NCI-H2107 treated with DMSO at 0.1 percent for 48 hours (cell line): ENCODE results near the gene AXIN2.
"Not testable (repeated sequence)": the region's sequence is repeated elsewhere in the genome, so short reads cannot be mapped to it uniquely, and the experiment has no call there.

Source experiments
- DNase-seq: peaks from one replicate; lab custom pipeline; 2025; ENCODE audit not compliant: unreplicated experiment; lab: John Stamatoyannopoulos, UW

Gene AXIN2

GRCh38 chr17:65487161-65487560, 74.3 kb downstream of the AXIN2 start:
- no peak for DNase-seq

GRCh38 chr17:65485388-65486299, 75.8 kb downstream of the AXIN2 start:
- no peak for DNase-seq

- DNase-seq = not testable (repeated sequence)
These were observed 77.0 kb downstream of the AXIN2 start for GRCh38 chr17:65484405-65484804.

DNA sequence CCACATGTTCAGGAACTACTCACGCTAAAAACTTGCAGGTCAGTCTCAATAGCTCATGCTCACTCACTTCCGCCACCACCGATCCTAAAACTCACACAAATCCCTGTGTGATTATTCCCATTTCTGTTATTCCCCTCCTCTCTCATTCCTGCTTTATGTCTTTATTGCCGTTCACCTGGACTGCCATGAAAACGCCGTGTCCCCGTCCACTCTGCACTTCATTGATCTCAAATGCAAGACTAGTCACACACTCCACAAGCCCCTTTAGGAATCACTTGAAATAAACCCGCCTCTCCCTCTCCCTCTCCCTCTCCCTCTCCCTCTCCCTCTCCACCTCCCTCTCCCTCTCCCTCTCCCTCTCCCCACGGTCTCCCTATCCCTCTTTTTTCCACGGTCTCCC, 78.0 kb downstream of the AXIN2 start:
- no peak for DNase-seq

GRCh38 chr17:65482201-65482600, 79.2 kb downstream of the AXIN2 start:
- no peak for DNase-seq

DNA sequence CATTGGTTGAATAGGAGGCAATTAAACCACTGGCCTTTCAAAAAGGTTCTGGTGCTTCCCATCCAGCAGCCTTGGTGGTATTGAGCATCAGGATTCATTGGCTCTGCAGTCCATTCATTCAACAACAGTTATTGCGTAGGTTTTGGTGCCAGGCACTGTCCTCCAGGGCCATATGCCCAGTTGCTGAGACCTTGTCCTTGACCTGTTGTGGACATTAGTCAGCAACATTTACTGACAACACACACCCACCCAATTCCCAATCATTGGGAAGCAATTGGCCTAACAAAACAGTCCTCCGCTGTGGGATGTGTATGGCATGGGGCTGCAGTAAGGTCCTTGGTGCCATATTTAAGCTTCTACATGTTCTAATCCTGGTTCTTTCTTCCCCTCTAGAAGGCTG, 82.2 kb downstream of the AXIN2 start:
- DNase-seq = no peak
